HG03025 (cell line): ENCODE measurements around the gene IL2RA.
"Not testable (repeated sequence)": the region's sequence is repeated elsewhere in the genome, so short reads cannot be mapped to it uniquely, and the experiment has no call there.

Source experiments
- ATAC-seq: cut with Tn5 transposase; IDR thresholded peaks from one replicate; pipeline ENCODE4 v1.9.1; 2021; ENCODE audit warnings: mild to moderate bottlenecking, moderate library complexity; ENCODE audit not compliant: unreplicated experiment, low FRiP score

IL2RA gene

GRCh38 chr10:6044060-6044459, 18.1 kb downstream of the IL2RA start:
- ATAC-seq, result no peak

- not testable (repeated sequence) for ATAC-seq
Measured at GRCh38 chr10:6043377-6043776, 18.8 kb downstream of the IL2RA start.

GRCh38 chr10:6040205-6040604, 22.0 kb downstream of the IL2RA start:
- ATAC-seq, result no peak

- no peak for ATAC-seq
Measured at GRCh38 chr10:6039711-6040110, 22.5 kb downstream of the IL2RA start.

GRCh38 chr10:6038071-6038631, 24.0 kb downstream of the IL2RA start:
- ATAC-seq, result no peak

- ATAC-seq, result no peak
Measured at GRCh38 chr10:6037422-6037821, 24.7 kb downstream of the IL2RA start.

- no peak for ATAC-seq
Measured at GRCh38 chr10:6036861-6037321, 25.3 kb downstream of the IL2RA start.

GRCh38 chr10:6035931-6036575, 26.1 kb downstream of the IL2RA start:
- no peak for ATAC-seq

- no peak for ATAC-seq
Measured at GRCh38 chr10:6035101-6035834, 26.9 kb downstream of the IL2RA start.

GRCh38 chr10:6034371-6034770, 27.8 kb downstream of the IL2RA start:
- no peak for ATAC-seq

- ATAC-seq, result no peak
Measured at GRCh38 chr10:6033954-6034353, 28.2 kb downstream of the IL2RA start.

- ATAC-seq, result no peak
Measured at GRCh38 chr10:6030940-6031339, 31.2 kb downstream of the IL2RA start.

GRCh38 chr10:6030217-6030616, 31.9 kb downstream of the IL2RA start:
- no peak for ATAC-seq

GRCh38 chr10:6027929-6028328, 34.2 kb downstream of the IL2RA start:
- ATAC-seq, result no peak

- no peak for ATAC-seq
Measured at GRCh38 chr10:6025683-6026255, 36.4 kb downstream of the IL2RA start.

- no peak for ATAC-seq
Measured at GRCh38 chr10:6024334-6024682, 37.9 kb downstream of the IL2RA start.

- no peak for ATAC-seq
Measured at GRCh38 chr10:6023661-6024333, 38.4 kb downstream of the IL2RA start.

- no peak for ATAC-seq
Measured at GRCh38 chr10:6022660-6023059, 39.5 kb downstream of the IL2RA start.

GRCh38 chr10:6020826-6021225, 41.3 kb downstream of the IL2RA start:
- no peak for ATAC-seq

- ATAC-seq, result no peak
Measured at GRCh38 chr10:6019796-6020195, 42.4 kb downstream of the IL2RA start.
